ENCODE measurements around the gene DUXA. TPM values are rescaled to one million over a fixed set of nuclear protein-coding genes. Genes with fewer than 3 reads are reported as not detected.
"Not testable (repeated sequence)": the region's sequence is repeated elsewhere in the genome, so short reads cannot be mapped to it uniquely, and the experiment has no call there.

DUXA gene
- total RNA-seq = not detected
- not detected for total RNA-seq (2013)

GRCh38 chr19:57167385-57167784, at the start of gene DUXA:
Gene DUXA, minus strand, starts transcription at chr19:57167485. Its CDS starts 42 bp downstream, at chr19:57167443.
- TF ChIP-seq CTCF (IDR thresholded peaks at IDR 0.05) = no peak
- no peaks in the 10 kb centered on the region for H3K9me3 ChIP-seq (ENCODE audit: control insufficient read depth, insufficient read depth, low read length)
- H3K4me3 ChIP-seq (ENCODE audit: low read length) = no peak within 1 kb of the TSS
- WGBS (ENCODE audit: insufficient coverage) = 86% methylated on average over 6 of the region's 6 CpGs
- H3K27ac ChIP-seq (ENCODE audit: low read length) = no peak within 1 kb of the TSS
- Mint-ChIP-seq H3K27ac (no peak within 1 kb of the TSS), H3K9me3 (peaks cover 0 to 7% of the 10 kb centered on the region in 2 donors), H3K27me3 (ENCODE audit: low read depth in 2 of 2) (no peaks in the 10 kb centered on the region), H3K4me3 (no peak within 1 kb of the TSS), H3K36me3 (no peaks in the 10 kb centered on the region), H3K4me1 (peaks cover 7 to 9% of the 10 kb centered on the region in 2 donors)
- DNase-seq = no peak
- H3K27me3 ChIP-seq (ENCODE audit: control insufficient read depth, insufficient read depth, low read length) = no peaks in the 10 kb centered on the region
- peaks cover 8% of the 10 kb centered on the region for H3K4me1 ChIP-seq (ENCODE audit: control insufficient read depth, insufficient read depth, low read length)
- no peaks in the 10 kb centered on the region for H3K36me3 ChIP-seq (ENCODE audit: control insufficient read depth, insufficient read depth, low read length)
- intact Hi-C loops (cut with micrococcal nuclease) = no loop called here
- ATAC-seq = no peak

- no peak for DNase-seq
- Histone ChIP-seq H3K4me3 (ENCODE audit: low read length) (no peak overlapping the region), H3K9me3 (ENCODE audit: control insufficient read depth, insufficient read depth, low read length) (no peaks in the 10 kb centered on the region), H3K27me3 (ENCODE audit: control insufficient read depth, insufficient read depth, low read length) (no peaks in the 10 kb centered on the region), H3K36me3 (ENCODE audit: control insufficient read depth, insufficient read depth, low read length) (peaks cover 44% of the 10 kb centered on the region), H3K4me1 (ENCODE audit: control insufficient read depth, insufficient read depth, low read length) (no peaks in the 10 kb centered on the region), H3K27ac (ENCODE audit: low read length) (no peak overlapping the region)
- Mint-ChIP-seq H3K4me1 (peaks cover 0 to 16% of the 10 kb centered on the region in 2 donors), H3K4me3 (no peak overlapping the region), H3K27me3 (ENCODE audit: low read depth in 2 of 2) (no peaks in the 10 kb centered on the region), H3K27ac (no peak overlapping the region), H3K9me3 (no peaks in the 10 kb centered on the region), H3K36me3 (peaks cover 22% of the 10 kb centered on the region)
- intact Hi-C loops (cut with micrococcal nuclease) = no loop called here
- no peak for TF ChIP-seq CTCF (IDR thresholded peaks at IDR 0.05)
- ATAC-seq = no peak
- 100% methylated on average over 5 of the region's 7 CpGs for WGBS (ENCODE audit: insufficient coverage)
These were observed 44.8 kb upstream of the DUXA start for GRCh38 chr19:57212109-57212508.

- H3K4me1 Mint-ChIP-seq = peaks cover 0 to 11% of the 10 kb centered on the region in 2 donors
- ATAC-seq = no peak
- Histone ChIP-seq H3K4me1 (ENCODE audit: control insufficient read depth, insufficient read depth, low read length) (no peaks in the 10 kb centered on the region), H3K4me3 (ENCODE audit: low read length) (no peak overlapping the region), H3K27ac (ENCODE audit: low read length) (no peak overlapping the region), H3K36me3 (ENCODE audit: control insufficient read depth, insufficient read depth, low read length) (peaks cover 48% of the 10 kb centered on the region), H3K27me3 (ENCODE audit: control insufficient read depth, insufficient read depth, low read length) (no peaks in the 10 kb centered on the region), H3K9me3 (ENCODE audit: control insufficient read depth, insufficient read depth, low read length) (no peaks in the 10 kb centered on the region)
- no peak for TF ChIP-seq CTCF (IDR thresholded peaks at IDR 0.05)
- 100% methylated on average over 4 of the region's 4 CpGs for WGBS (ENCODE audit: insufficient coverage)
- H3K4me3 Mint-ChIP-seq = no peak overlapping the region
- H3K27me3 Mint-ChIP-seq (ENCODE audit: low read depth in 2 of 2) = no peaks in the 10 kb centered on the region
- DNase-seq = no peak
- peak overlapping the region in 1 of 2 donors; percentile 4 for H3K27ac Mint-ChIP-seq
- intact Hi-C loops (cut with micrococcal nuclease) = no loop called here
- H3K36me3 Mint-ChIP-seq = peaks cover 22% of the 10 kb centered on the region
- no peaks in the 10 kb centered on the region for H3K9me3 Mint-ChIP-seq
These were observed 43.1 kb upstream of the DUXA start for GRCh38 chr19:57210381-57210780.

- H3K36me3 ChIP-seq (ENCODE audit: control insufficient read depth, insufficient read depth, low read length) = peaks cover 21% of the 10 kb centered on the region
- H3K4me3 Mint-ChIP-seq = no peak overlapping the region
- no peaks in the 10 kb centered on the region for H3K9me3 ChIP-seq (ENCODE audit: control insufficient read depth, insufficient read depth, low read length)
- H3K27me3 Mint-ChIP-seq (ENCODE audit: low read depth in 2 of 2) = no peaks in the 10 kb centered on the region
- intact Hi-C loops (cut with micrococcal nuclease) = no loop called here
- H3K9me3 Mint-ChIP-seq = no peaks in the 10 kb centered on the region
- no peaks in the 10 kb centered on the region for H3K36me3 Mint-ChIP-seq
- DNase-seq (no peak), ATAC-seq (no peak)
- peaks cover 22 to 42% of the 10 kb centered on the region in 2 donors for H3K4me1 Mint-ChIP-seq
- H3K27me3 ChIP-seq (ENCODE audit: control insufficient read depth, insufficient read depth, low read length) = no peaks in the 10 kb centered on the region
- no peak overlapping the region for H3K27ac ChIP-seq (ENCODE audit: low read length)
- no peak overlapping the region for H3K27ac Mint-ChIP-seq
- 100% methylated on average over 3 of the region's 5 CpGs for WGBS (ENCODE audit: insufficient coverage)
- no peak for TF ChIP-seq CTCF (IDR thresholded peaks at IDR 0.05)
- H3K4me1 ChIP-seq (ENCODE audit: control insufficient read depth, insufficient read depth, low read length) = no peaks in the 10 kb centered on the region
- H3K4me3 ChIP-seq (ENCODE audit: low read length) = no peak overlapping the region
These were observed 34.9 kb upstream of the DUXA start for GRCh38 chr19:57202160-57202559.

GRCh38 chr19:57197874-57198273, 30.6 kb upstream of the DUXA start:
- H3K27me3 Mint-ChIP-seq (ENCODE audit: low read depth in 2 of 2); ATAC-seq; H3K4me3 Mint-ChIP-seq; H3K27ac Mint-ChIP-seq; H3K4me3 ChIP-seq (ENCODE audit: low read length); H3K4me1 ChIP-seq (ENCODE audit: control insufficient read depth, insufficient read depth, low read length); H3K9me3 Mint-ChIP-seq; H3K27me3 ChIP-seq (ENCODE audit: control insufficient read depth, insufficient read depth, low read length); H3K27ac ChIP-seq (ENCODE audit: low read length); H3K9me3 ChIP-seq (ENCODE audit: control insufficient read depth, insufficient read depth, low read length); DNase-seq: not testable (repeated sequence)
- H3K36me3 ChIP-seq (ENCODE audit: control insufficient read depth, insufficient read depth, low read length) = peaks cover 46% of the 10 kb centered on the region
- H3K36me3 Mint-ChIP-seq = peaks cover 20% of the 10 kb centered on the region
- H3K4me1 Mint-ChIP-seq = peaks cover 28 to 46% of the 10 kb centered on the region in 2 donors
- 99% methylated on average over 6 of the region's 6 CpGs for WGBS (ENCODE audit: insufficient coverage)
- intact Hi-C loops (cut with micrococcal nuclease) = loop anchor here (1.0 kb wide), 1 partner anchor 13 kb away; no protein-coding TSS in a partner anchor

All from natural killer cell (primary cell).